HTR-8/SVneo (cell line): Measurements from ENCODE around the gene FARP1.

Source experiments
- DNase-seq: peaks from one replicate; pipeline ENCODE4 v3.0.0; 2011; ENCODE audit warnings: low spot score, mixed read lengths; ENCODE audit not compliant: insufficient read length
- FAIRE-seq: peaks from 2 replicates; lab custom pipeline; 2011; peaks lifted over from hg19 to GRCh38; lab: Jason Lieb, UNC

The FARP1 gene

DNA sequence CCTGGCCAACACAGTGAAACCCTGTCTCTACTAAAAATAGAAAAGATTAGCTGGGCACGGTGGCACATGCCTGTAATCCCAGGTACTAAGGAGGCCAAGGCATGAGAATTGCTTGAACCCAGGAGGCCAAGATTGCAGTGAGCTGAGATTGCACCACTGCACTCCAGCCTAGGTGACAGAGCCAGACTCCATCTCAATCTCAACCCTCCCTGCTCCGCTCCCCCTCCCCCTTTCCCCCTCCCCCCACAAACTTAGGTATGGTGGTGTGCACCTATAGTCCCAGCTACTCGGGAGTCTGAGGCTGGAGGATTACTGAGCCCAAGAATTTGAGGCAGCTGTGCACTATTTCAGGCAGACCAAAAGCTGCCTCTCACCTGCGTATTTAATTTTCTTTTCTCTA, 55.8 kb downstream of the FARP1 start:
- no peak for FAIRE-seq

DNA sequence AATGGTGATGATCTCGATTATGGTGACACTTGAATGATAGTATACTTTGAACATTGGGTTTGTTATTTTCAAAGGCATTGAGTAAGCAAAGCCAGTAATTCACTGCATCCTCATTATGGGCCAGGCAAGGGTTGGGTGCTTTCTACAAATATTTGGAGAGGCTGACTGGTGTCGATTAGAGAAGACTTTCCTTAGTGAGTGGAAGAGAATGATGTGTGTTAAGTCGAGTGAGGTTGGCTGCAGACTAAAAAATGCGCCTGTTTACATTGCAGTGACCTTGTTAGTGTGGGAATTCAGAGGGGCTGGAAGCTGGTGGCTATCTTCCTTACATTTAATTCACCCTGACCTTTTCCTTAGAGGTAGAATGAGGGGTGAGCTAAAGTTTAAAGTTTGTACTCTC, 56.6 kb downstream of the FARP1 start:
- DNase-seq = no peak
- no peak for FAIRE-seq

More for the DNA sequence above, 55.8 kb downstream of the FARP1 start:
- no peak for DNase-seq

DNA sequence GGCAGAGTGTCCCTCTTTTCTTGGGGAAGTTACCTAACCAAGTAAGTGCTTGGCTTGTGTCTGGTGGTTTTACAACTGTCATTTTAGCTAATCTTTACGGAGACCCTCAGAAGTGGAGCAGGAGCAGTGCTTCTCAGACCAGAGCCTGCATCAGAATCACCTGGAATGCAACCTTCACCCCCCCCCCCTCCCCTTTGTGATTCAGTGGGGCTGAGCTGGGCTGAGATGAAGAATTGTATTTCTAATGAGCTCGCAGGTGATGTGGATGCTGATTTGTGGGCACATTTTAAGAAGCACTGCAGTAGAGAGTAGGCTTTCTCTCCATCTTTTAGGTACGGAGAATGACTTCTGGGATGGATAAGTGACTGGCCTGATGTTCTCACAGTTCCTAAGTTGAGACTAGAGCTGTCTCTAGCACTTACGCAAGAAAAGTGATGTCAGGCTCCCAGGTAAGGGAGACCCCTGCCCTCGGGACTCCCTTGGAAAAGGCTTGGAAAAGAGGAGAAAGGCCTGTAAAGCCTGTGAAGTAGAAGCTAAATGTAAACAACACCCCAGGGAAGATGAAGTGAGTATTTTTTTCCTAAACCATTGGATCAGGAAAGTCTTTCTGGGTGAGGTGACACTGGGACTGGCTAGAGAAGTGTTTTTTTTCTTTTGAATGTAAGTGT, 57.5 kb downstream of the FARP1 start:
- no peak for FAIRE-seq
- no peak for DNase-seq

DNA sequence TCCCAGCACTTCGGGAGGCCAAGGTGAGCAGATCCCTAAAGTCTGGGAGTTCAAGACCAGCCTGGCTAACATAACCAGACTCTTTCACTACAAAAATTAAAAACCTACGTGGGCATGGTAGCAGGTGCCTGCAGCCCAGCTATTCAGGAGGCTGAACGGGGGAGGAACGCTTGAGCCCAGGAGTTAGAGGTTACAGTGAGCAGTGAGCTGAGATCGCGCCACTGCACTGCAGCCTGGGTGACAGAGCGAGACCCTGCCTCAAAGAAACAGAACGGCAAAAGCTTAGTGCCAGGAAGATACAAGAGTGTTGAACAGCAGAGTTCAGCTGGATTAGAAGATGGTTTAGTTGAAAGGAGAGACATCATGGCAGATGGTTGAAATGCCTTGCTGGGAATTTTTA, 58.3 kb downstream of the FARP1 start:
- DNase-seq (no peak), FAIRE-seq (no peak)

DNA sequence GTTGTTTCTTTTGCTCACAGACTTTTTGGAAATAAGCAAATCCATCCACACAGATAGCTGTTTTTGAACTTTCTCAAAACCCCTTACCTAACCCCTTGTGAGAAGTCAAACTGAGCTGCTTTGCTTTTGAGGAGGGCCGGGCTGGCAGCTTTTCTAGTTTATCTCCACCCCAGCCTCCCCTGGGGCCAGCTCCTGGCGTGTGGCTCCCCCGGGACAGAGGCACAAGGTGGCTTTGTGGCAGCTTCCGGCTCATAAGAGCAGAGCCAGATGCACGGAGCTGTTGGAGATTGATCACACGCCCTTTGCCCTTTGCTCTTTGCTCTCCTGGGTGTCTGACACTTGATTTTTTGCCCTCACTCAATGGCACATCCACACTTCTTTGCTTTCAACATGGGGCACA, 59.1 kb downstream of the FARP1 start:
- FAIRE-seq (no peak), DNase-seq (no peak)

DNA sequence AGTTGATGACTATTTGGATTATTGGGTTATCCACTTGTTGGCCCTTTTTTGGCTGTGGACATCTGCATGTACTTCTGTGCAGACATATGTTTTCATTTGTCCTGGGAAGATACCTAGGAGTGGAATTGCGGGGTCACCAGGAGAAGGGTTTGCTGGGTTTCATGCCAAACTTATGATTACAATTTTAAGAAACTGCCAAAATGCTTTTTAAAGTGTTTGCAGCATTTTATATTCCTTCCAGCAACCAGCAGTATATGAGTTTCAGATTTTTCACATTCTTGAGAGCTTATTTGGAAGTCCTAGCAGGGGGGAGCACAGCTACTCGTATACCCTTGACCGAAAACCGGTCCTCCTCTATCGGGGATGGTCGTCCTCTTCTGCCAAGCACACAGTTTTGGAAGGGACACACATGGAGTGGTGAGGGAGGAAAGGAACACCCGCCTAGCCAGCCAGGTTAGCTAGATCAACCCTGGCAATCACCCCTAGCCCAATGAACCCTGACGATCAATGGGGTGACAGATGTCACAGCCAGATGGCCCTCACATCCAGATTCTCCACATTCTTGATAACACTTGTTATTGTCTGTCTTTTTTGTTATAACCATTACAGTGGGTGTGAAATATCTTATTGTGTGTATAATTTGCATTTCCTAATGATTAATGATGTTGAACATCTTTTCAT, 60.9 kb downstream of the FARP1 start:
- no peak for DNase-seq
- no peak for FAIRE-seq

DNA sequence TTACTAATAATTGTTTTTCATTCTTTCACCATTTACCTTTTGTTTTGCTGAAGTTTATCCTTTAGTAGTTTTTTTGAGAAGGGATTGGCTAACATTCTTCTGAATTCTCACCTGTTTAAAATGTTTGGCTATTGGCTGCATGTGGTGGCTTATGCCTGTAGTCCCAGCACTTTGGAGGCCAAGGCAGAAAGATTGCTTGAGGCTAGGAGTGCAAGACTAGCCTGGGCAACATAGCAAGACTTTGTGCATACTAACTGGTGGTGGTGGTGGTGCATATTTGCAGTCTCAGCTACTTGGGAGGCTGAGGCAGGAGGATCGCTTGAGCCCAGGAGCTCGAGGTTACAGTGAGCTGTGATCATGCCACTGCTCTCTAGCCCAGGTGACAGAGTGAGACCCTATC, 61.7 kb downstream of the FARP1 start:
- FAIRE-seq = no peak
- no peak for DNase-seq

DNA sequence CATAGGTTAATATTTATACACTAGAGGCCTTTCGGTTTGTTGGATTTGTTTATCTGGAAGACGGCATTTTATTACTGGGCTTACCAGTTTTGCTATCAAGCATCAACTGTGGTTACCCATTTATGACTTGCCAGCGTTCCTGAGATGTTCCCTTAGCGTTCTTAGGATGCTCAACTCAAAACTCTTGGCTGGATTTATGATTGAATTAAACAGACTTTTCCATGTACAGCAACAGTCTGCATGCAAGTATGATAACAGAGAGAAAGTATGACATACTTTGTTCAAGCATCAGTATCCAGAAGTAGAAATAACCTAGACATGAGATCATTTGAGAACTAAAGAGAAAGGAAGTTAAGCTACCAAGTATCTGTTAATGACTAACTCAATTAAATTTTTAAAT, 64.1 kb downstream of the FARP1 start:
- DNase-seq (no peak), FAIRE-seq (no peak)

DNA sequence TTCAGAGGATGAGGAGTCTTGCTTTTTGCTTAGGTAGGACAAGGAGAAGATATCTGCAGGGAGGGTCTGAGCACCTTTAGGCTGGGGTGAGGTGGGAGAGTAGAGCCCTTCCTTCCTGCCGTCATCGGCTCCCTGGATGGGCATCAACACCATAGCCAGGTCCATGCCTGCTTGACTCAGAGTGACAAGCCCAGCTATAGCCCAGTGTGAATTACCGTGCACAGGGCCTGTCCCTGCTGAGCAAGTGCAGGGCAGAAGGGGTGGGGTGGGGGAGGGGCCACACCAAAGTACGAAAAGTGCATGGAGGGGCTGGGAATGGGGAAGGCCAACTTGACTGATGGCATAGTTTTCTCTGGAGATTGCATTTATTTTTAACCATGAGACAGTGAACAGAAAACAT, 64.5 kb downstream of the FARP1 start:
- FAIRE-seq (no peak), DNase-seq (no peak)

DNA sequence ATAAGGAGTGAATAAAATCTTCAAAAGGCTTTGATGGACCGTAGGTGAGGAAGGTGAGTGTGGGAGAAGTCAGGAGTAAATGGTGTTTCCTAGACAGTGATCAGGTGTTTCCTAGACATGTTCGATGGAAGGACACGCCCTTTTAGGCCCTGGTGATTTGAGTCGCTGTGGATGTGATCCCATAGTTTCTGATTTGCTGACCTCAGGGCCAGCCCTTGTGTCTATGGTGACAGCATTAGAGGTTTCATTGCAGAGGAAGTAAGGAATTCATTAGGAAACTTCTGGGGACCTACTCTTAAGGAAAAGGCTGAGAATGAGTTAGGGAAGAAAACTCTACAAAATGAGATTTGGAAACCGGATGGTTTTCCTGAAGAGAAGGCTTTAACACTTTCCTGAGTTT, 65.7 kb downstream of the FARP1 start:
- DNase-seq = no peak
- no peak for FAIRE-seq

DNA sequence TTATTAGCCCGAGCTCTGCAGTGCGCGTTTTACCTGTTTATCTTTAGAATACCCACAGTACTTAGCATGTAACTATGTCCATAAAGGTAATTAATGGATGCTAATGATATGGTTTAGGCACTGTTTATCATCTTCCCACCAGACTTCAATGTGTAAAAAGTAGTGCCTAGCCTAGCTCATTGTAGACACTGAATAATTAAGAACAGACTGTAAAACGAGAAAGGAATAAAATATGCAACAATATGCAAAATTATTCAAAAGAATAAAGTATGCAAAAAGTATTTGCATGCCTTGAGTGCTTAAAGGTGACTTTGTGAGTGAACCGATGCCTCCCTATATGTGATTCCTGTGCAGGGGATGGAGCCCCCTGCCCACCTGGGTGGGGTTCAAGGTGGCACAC, 69.9 kb downstream of the FARP1 start:
- DNase-seq (no peak), FAIRE-seq (no peak)

DNA sequence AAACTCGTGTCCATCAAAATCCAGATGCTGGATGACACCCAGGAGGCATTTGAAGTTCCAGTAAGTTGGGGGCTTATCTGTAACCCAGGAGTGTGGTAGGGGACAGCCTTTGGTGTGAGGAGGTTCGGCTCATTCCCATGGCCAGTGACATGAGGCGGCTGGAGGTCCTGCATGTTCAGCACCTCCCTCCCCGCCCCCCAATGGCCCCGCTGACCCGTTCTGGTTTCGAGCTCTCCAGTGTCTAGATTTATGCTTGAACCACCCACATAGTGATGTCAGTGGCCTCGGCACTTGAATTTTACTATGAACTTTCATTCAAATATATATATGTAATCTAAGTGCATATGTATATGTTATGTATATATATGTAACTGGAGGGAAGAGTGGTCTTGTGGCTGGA, 70.5 kb downstream of the FARP1 start:
- FAIRE-seq (no peak), DNase-seq (no peak)

DNA sequence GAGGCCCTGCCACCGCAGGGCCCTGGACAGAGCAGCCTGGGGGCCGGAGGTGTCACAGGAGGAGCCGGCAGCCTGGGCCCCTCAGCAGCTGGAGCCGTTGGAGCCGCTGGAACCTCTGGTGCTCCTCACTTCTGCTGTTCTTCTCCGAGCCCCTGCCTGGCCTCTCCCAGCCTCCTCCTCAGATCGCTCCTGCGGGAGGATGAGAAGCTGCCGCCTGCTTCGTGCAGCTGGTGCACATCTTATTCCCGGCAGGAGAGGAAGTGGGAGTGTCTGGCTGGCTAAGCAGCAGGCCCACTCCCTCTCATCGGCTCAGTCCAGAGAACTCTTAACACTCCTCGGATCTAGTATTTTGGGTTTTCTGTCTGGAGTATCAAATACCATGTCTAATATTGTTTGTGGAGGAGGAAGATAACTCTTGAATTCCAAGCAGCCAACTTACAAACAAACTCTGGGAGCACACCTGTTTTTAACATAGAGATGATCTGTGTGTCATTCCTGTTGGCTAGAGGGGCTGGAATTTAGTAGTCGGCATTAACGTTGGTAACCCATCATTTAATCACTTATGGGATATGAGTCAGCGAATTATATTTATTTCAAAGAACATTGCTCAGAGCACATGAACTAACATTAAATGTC, 71.2 kb downstream of the FARP1 start:
- DNase-seq (no peak), FAIRE-seq (no peak)

DNA sequence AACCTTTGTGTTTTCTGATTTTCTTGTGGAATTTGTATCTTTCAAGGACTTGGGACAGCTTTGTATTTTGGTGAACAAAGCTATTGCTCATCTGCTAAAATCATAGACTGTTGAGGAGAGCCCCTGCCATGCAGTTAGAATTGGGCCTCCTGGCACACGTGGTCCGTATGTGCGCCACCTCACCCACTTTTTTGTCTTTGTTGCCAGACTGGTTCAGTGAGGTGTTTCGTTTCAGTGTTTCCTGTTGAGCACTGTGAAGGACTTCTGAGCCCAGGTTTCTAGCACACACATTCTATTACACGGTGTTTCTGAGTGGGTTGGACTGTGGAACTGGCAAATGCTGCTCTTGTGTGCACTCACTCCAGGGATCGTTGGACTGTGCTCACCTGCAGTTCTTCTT, 71.8 kb downstream of the FARP1 start:
- DNase-seq = no peak
- no peak for FAIRE-seq

DNA sequence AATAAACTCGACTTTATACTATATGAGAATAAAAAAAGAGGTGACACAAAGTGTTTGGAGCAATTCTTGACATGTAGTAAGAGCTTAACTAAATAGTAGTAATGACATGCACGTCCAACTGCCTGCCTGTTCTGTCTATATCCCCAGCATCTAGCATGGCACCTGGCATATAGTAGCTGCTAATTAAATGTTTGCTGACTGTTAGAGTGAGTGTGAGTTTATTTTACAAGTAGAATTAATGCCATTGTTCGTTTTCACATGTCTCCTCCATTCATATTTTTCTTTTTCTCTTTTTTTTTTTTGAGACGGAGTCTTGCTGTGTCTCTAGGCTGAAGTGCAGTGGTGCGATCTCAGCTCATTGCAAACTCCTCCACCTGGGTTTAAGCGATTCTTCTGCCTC, 72.6 kb downstream of the FARP1 start:
- no peak for DNase-seq
- FAIRE-seq = no peak

DNA sequence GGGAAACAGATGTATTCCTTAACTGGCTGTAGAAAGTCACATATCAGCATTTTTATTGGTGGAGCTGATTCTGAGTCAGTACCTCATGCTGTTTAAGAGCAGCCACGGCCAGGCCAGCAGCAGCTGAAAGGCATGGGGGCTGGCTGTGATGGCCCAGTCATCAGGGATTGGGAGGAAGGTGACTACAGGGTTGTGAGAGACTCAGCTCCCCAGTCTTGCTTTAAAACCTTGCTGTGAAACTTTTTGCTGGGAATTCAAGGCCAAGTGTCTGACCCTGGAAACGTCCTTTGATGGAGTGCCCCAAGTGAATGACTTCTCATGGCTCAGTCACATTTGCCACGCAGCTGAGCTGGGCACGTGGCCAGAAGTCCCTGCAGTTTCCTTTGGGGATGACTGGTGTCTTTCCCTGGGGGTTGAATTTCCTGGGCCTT, 73.3 kb downstream of the FARP1 start:
- no peak for FAIRE-seq

DNA sequence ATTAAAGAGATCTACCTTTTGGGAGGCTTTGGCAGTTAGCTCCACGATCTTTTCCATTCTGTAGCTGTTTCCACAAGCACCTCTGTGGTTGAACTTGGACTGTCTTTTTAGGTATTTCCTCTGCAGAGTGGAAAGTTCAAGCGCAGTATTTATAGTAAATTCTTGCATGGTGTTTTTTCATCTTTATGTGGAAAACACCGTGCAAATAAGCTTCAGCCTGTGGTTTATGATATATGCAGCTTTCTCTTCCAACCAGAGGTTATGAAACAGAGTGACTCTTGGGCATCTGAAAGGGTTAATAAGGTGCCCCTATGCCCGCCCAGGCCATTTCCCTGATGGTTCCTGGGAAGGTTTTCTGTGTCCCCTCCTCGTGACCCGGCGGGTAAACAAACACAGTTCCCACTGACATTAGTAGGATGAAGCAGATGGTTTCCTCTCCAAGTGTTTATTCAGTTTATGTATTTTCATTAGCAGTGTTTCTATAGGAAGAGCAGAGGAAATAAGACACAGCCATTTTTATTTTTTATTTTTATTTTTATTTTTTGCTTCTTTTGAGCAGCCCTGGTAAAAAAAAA, 73.9 kb downstream of the FARP1 start:
- DNase-seq (no peak), FAIRE-seq (no peak)

More for the DNA sequence above, 73.3 kb downstream of the FARP1 start:
- peak; percentile 13 for DNase-seq

DNA sequence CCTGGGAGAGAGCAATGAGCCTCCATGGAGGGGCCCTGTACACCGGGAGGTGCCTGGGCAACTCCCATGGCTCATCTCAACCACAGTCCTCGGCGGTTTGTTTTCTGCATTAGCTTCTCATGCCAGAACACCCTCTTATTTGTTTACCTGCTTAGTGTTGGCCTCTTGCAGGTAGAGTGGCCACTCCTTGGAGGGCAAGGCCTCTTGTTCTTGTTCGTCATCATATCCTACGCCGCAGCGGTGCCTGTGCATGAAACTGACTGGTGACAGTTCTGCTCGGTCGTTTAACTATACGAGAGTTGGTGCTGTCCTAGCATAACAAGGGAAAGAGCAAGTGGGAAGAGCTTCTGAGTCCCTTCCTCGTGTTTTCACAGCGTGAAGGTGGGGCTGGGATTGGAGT, 74.7 kb downstream of the FARP1 start:
- DNase-seq = no peak
- no peak for FAIRE-seq

DNA sequence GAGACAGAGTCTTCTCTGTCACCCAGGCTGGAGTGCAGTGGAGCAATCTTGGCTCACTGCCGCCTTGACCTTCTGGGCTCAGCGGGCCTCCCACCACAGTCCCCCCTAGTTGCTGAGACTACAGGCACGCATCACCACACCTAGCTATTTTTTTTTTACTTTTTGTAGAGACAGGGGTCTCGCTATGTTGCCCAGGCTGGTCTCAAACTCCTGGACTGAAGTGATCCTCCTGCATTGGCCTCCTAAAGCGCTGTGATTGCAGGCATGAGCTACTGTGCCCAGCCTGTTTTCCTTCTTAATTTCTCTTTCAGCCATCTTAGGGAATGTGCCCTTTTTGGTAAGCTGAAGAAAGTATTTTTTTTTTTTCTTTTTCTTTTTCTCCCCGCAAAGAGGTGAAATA, 76.8 kb downstream of the FARP1 start:
- no peak for FAIRE-seq

DNA sequence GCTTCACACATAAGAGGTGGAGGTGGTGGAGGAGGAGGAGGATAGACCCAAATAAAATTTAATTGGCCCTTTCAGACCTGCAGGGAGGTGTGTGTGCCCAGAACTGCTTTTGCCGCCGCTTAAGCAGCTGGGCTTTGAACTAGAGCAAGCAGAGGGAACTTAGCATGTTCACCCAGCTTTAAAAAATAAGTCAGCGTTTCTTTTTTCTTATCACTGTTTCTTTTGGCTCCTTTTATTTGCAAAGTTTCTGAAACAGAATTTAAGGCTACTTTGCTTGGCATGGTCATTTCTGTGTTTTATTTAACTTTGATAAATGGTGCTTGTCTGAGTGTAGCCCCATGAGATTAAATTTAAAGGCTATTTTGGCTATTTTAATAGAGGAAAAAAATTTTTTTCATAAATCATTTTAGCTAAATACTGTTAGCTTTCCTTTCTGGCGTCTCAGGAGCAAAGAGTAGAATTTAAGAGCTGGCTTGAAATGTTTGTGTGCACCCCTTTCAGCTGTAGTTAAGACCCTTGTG, 77.4 kb downstream of the FARP1 start:
- no peak for DNase-seq
- no peak for FAIRE-seq

More for the DNA sequence above, 76.8 kb downstream of the FARP1 start:
- DNase-seq = no peak

DNA sequence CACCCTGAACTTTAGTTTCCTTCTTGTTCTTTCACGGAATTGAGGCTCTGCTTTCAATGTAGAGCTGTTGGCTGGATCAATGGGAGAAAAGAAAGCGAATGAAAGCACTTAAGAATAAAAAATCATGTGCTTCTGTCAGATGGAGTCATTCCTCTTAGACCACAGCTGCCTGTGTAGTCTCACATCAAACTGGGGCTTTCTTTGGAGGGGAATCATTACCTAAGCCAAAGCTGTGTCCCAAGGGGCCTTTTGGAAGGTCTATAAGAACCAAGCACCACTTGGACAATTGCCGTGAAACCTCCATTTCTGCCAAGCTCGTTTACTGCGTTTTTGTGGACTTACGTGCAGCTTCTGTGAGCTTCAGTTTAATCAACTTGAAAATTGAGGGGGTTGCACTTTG, 78.3 kb downstream of the FARP1 start:
- FAIRE-seq (no peak), DNase-seq (no peak)
